HG03469 (cell line): ENCODE measurements around the gene TAS2R1.

ENCODE experiments used
- ATAC-seq: cut with Tn5 transposase; IDR thresholded peaks from one replicate; pipeline ENCODE4 v1.9.1; 2021; ENCODE audit warnings: mild to moderate bottlenecking, moderate library complexity, moderate number of reproducible peaks; ENCODE audit not compliant: unreplicated experiment

TAS2R1 gene

GRCh38 chr5:9589049-9589835 is 40.9 kb downstream of the TAS2R1 start:
- no peak for ATAC-seq

- no peak for ATAC-seq
Observed at GRCh38 chr5:9588254-9588653, 41.9 kb downstream of the TAS2R1 start.

GRCh38 chr5:9587135-9587534 is 43.0 kb downstream of the TAS2R1 start:
- ATAC-seq, result no peak

GRCh38 chr5:9582406-9582805 is 47.7 kb downstream of the TAS2R1 start:
- ATAC-seq, result no peak
